GM21619 (cell line): ENCODE data around the gene HLA-B.

Source experiments
- ATAC-seq: cut with Tn5 transposase; IDR thresholded peaks from one replicate; pipeline ENCODE4 v1.9.1; 2021; ENCODE audit not compliant: unreplicated experiment

HLA-B gene

GRCh38 chr6:31308050-31308844 is 48.7 kb downstream of the HLA-B start:
- no peak for ATAC-seq

- ATAC-seq = no peak
These were observed 49.3 kb downstream of the HLA-B start for GRCh38 chr6:31307669-31308049.

GRCh38 chr6:31305703-31306219 is 51.2 kb downstream of the HLA-B start:
- ATAC-seq = no peak

- no peak for ATAC-seq
These were observed 52.3 kb downstream of the HLA-B start for GRCh38 chr6:31304683-31305082.
